Effector CD4-positive, alpha-beta T cell (primary cell): ENCODE results near the gene MRPS25.
"Not testable (repeated sequence)": the region's sequence is repeated elsewhere in the genome, so short reads cannot be mapped to it uniquely, and the experiment has no call there.

Source experiments
- DNase-seq: peaks from one replicate; pipeline ENCODE4 v3.0.0-alpha.2; 2020

The MRPS25 gene

GRCh38 chr3:15042936-15043335 is 22.2 kb downstream of the MRPS25 start:
- no peak for DNase-seq

GRCh38 chr3:15041950-15042349 is 23.2 kb downstream of the MRPS25 start:
- no peak for DNase-seq

GRCh38 chr3:15040844-15041243 is 24.3 kb downstream of the MRPS25 start:
- DNase-seq, result no peak

DNA sequence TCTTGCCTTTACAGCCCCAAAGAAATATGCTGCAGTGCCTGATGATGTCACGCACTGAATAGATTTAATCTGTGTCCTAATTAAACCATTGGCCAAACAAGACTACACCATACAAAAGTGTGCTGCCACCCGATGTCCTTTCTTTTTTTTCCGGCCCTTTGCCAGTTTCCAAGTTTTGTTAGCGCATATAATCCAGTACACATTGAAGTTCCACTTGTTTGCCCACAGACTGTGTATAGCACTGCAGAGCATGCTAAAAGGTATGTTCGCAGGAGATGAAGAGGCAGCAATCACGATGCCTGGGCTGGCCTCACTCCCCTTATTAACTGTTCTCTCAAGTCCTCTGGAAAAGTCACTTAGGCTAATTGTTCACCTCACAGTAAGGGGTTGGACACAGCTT is 26.8 kb downstream of the MRPS25 start:
- no peak for DNase-seq

- DNase-seq, result no peak
Measured at GRCh38 chr3:15033103-15033502, 32.0 kb downstream of the MRPS25 start.

GRCh38 chr3:15032650-15033049 is 32.5 kb downstream of the MRPS25 start:
- DNase-seq, result no peak

GRCh38 chr3:15029625-15030024 is 35.5 kb downstream of the MRPS25 start:
- no peak for DNase-seq

- no peak for DNase-seq
Measured at GRCh38 chr3:15023719-15024118, 41.4 kb downstream of the MRPS25 start.

GRCh38 chr3:15023249-15023648 is 41.9 kb downstream of the MRPS25 start:
- DNase-seq, result no peak

GRCh38 chr3:15017191-15017590 is 47.9 kb downstream of the MRPS25 start:
- DNase-seq, result no peak

GRCh38 chr3:15015456-15015855 is 49.7 kb downstream of the MRPS25 start:
- DNase-seq, result no peak

DNA sequence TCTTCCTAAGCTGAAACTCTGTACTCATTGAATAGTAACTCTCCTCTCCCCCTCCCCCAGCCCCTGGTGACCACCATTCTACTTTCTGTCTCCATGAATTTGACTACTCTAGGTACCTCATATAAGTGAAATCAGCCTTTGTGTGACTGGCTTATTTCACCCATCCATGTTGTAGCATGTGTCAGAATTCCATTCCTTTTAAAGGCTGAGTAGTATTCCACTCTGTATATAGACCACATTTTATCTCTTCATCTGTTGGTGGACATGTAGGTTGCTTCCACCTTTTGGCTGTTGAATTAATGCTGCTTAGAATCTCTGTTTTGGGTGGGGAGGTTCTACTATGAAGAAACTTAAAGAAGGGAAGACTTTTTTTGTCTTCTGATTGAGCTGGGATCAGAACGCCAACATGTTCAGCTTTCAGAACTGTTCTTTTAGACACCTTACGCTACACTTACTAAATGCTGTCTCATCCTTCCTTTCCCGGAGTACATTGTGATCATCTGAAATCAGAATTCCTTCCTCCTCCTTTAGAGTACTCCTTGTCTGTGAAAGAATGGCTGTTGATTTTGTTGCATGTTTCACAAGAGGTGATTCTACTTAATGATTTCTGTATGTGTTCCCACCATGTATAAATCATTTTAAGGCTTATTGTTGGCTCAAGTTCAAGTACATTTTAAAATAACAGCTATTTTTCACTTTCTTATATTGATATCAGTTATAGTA is 50.3 kb downstream of the MRPS25 start:
- DNase-seq, result no peak

DNA sequence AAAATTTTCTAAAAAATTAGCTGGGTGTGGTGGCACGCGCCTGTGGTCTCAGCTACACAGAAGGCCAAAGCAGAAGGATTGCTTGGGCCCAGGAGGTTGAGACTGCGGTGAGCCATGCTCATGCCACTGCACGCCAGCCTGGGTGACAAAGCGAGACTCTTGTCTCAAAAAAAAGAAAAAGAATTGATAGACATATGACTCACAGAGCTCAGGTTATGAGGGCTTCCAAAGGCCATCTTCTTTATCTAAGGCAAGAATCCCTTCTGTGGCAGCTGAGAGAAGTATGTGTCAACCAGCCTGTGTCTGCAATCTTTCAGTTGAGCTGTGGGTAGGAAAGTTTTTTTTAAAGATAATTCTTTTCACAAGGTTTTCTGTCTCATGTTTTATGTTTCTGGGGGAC is 53.9 kb downstream of the MRPS25 start:
- no peak for DNase-seq

DNA sequence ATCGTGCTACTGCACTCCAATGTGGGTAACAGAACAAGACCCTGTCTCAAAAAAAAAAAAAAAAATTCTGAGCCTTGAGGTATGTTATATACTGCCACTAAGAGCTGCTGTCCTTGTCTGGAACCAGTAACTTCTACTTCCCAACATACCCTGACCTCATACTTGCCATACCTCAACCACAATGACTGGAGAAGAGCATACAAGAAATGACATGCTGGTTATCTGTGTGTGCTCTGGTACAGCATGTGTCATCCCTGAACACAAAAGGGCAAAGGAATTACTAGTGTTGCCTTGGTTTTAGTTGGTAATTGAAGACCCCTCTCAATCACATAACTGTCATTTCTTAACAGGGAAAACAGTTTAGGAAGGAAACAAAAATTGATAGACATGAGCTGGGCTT is 54.5 kb downstream of the MRPS25 start:
- no peak for DNase-seq

GRCh38 chr3:15009167-15009566 is 55.9 kb downstream of the MRPS25 start:
- no peak for DNase-seq

- DNase-seq, result no peak
Measured at GRCh38 chr3:15007681-15008141, 57.4 kb downstream of the MRPS25 start.

DNA sequence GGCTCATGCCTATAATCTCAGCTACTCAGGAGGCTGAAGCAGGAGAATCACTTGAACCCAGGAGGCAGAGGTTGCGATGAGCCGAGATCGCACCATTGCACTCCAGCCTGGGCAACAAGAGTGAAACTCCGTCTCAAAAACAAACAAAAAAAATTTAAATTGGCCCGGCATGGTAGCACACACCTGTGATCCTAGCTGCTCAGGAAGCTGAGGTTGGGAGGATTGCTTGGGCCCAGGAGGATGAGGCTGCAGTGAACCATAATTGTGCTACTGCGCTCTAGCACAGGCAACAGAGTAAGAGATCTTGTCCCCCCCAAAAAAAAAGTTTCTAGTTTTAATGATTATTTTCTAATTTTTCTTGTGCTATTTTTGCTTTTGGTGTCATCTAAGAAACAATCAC is 65.9 kb downstream of the MRPS25 start:
- DNase-seq, result not testable (repeated sequence)
